Calu3 (cell line): ENCODE data around the gene PTGES3L. TPM values are rescaled to one million over a fixed set of nuclear protein-coding genes. Genes with fewer than 3 reads are reported as not detected.
A peak's percentile ranks its signal among the peaks of the same experiment; 100 is the strongest.

Experiments
- BruUV-seq: library from RNA; stranded (reverse); fragments of 400-500 nt; replicated peaks from 2 replicates; lab custom pipeline; 2021; lab: Mats Ljungman, UMichigan
- CTCF ChIA-PET: fragments of 300-600 bp; sonication (Branson Sonifier 250); formaldehyde crosslinking; loops from one replicate; lab custom pipeline; 2022; ENCODE audit warnings: antibody characterized with exemption; lab: Charles Lee
- DNase-seq: peaks from one replicate; pipeline ENCODE4 v3.0.0; 2022
- H3K27ac Mint-ChIP-seq: one replicate; pipeline ENCODE4 v1.8.0; 2022; ENCODE audit warnings: mixed read lengths; ENCODE audit not compliant: unreplicated experiment
- H3K27me3 Mint-ChIP-seq: one replicate; pipeline ENCODE4 v1.8.0; 2022; ENCODE audit warnings: mixed read lengths; ENCODE audit not compliant: unreplicated experiment
- H3K36me3 Mint-ChIP-seq: one replicate; pipeline ENCODE4 v1.8.0; 2022; ENCODE audit warnings: mild to moderate bottlenecking, moderate library complexity, mixed read lengths; ENCODE audit not compliant: insufficient read depth, unreplicated experiment
- H3K4me1 Mint-ChIP-seq: one replicate; pipeline ENCODE4 v1.8.0; 2022; ENCODE audit warnings: mild to moderate bottlenecking, low read depth, mixed read lengths; ENCODE audit not compliant: unreplicated experiment
- H3K4me3 Mint-ChIP-seq: one replicate; pipeline ENCODE4 v1.8.0; 2022; ENCODE audit warnings: mild to moderate bottlenecking, low read depth, moderate library complexity, mixed read lengths; ENCODE audit not compliant: unreplicated experiment
- H3K9me3 Mint-ChIP-seq: one replicate; pipeline ENCODE4 v1.8.0; 2022; ENCODE audit warnings: low read depth, mixed read lengths; ENCODE audit not compliant: unreplicated experiment
- intact Hi-C: fragments of 100-400 bp; cut with micrococcal nuclease; formaldehyde crosslinking; loops from one replicate; pipeline ENCODE4 v1.10.0; 2022; ENCODE audit not compliant: unreplicated experiment
- total RNA-seq: library from RNA; stranded (reverse); gene quantifications from 2 replicates; pipeline ENCODE4 v1.2.3, GENCODE V29; 2022
- TF ChIP-seq, protein P1 (sequence below): fragments of 200-600 bp; IDR thresholded peaks from one replicate; pipeline ENCODE4 v1.8.0; 2022; ENCODE audit warnings: antibody characterized with exemption; ENCODE audit not compliant: unreplicated experiment

PTGES3L gene
- total RNA-seq, 1 experiment from 2014 or later = 2.1 TPM

DNA sequence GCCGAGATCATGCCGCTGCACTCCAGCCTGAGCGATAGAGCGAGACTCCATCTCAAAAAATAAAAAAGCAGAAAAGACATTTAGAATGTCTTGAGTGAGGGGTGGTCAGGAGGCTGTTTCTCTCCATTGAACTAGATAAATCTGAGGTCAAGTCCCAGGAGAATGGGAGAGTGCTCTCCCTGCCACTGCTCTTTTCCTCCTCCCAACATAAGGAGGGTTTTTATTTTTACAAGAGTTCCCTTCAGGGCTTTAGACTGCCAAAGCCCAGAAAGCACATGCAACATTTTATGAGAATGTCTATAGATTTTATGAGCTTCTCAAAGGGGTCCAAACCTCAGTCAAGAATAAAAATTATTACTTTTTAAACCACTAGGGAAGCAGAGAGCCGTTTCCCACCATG, 46.7 kb upstream of the PTGES3L start:
- DNase-seq = no peak
- Mint-ChIP-seq H3K27ac (no peak overlapping the region), H3K9me3 (no peaks in the 10 kb centered on the region), H3K36me3 (peaks cover 27% of the 10 kb centered on the region), H3K4me3 (no peak overlapping the region), H3K27me3 (peaks cover 43% of the 10 kb centered on the region), H3K4me1 (peaks cover 10% of the 10 kb centered on the region)
- intact Hi-C loops = loop anchor here (10.0 kb wide), 1 partner anchor 318 kb away; no protein-coding TSS in a partner anchor
- TF ChIP-seq, protein P1, sequence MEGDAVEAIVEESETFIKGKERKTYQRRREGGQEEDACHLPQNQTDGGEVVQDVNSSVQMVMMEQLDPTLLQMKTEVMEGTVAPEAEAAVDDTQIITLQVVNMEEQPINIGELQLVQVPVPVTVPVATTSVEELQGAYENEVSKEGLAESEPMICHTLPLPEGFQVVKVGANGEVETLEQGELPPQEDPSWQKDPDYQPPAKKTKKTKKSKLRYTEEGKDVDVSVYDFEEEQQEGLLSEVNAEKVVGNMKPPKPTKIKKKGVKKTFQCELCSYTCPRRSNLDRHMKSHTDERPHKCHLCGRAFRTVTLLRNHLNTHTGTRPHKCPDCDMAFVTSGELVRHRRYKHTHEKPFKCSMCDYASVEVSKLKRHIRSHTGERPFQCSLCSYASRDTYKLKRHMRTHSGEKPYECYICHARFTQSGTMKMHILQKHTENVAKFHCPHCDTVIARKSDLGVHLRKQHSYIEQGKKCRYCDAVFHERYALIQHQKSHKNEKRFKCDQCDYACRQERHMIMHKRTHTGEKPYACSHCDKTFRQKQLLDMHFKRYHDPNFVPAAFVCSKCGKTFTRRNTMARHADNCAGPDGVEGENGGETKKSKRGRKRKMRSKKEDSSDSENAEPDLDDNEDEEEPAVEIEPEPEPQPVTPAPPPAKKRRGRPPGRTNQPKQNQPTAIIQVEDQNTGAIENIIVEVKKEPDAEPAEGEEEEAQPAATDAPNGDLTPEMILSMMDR = no peak
- no TSS peak for BruUV-seq
- CTCF ChIA-PET = interaction anchor here (1.5 kb wide), 1 partner anchor 103 kb away, joined by 4 read pairs; no protein-coding TSS in a partner anchor

DNA sequence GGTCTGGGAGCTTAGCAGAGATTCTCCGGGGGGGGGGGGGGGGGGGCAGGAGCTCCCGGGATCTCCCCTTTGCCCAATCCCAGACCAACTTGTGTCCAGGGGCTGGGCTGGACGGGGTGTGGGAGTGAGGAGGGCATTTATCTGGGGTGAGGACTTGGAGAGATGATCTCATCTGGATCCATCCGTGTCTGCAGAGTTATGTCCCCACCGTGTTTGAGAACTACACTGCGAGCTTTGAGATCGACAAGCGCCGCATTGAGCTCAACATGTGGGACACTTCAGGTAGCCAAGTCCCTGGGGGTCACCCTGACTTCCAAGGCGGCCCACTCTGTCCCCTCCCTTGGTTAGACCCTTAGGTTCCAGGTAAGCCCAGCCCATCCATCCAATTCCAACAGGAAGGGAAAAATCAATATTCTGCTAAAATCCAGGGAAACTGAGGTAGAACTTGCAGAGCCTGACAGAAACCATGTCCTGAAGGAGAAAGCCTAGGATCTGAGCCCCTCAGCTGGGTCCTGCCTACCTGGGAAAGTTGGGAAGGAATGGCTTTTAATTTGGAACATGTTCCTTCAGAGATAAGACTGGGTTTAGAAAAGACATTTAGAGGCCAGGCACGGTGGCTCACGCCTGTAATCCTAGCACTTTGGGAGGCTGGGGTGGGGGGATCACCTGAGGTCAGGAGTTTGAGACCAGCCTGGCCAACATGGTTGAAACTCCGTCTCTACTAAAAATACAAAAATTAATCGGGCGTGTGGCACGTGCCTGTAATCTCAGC, 46.1 kb upstream of the PTGES3L start:
- H3K9me3 Mint-ChIP-seq = no peaks in the 10 kb centered on the region
- TF ChIP-seq, protein P1 = no peak
- BruUV-seq = no TSS peak
- CTCF ChIA-PET = interaction anchor here (0.6 to 1.5 kb wide), 2 partner anchors 103 to 307 kb away, joined by 4 to 5 read pairs; no protein-coding TSS in a partner anchor
- H3K27ac Mint-ChIP-seq = no peak overlapping the region
- H3K36me3 Mint-ChIP-seq = peaks cover 34% of the 10 kb centered on the region
- H3K27me3 Mint-ChIP-seq = peaks cover 43% of the 10 kb centered on the region
- intact Hi-C loops = loop anchor here (2.0 to 10.0 kb wide), 2 partner anchors 103 to 319 kb away; no protein-coding TSS in a partner anchor
- no peak for DNase-seq
- H3K4me3 Mint-ChIP-seq = peak overlapping the region; percentile 79
- H3K4me1 Mint-ChIP-seq = peaks cover 10% of the 10 kb centered on the region

DNA sequence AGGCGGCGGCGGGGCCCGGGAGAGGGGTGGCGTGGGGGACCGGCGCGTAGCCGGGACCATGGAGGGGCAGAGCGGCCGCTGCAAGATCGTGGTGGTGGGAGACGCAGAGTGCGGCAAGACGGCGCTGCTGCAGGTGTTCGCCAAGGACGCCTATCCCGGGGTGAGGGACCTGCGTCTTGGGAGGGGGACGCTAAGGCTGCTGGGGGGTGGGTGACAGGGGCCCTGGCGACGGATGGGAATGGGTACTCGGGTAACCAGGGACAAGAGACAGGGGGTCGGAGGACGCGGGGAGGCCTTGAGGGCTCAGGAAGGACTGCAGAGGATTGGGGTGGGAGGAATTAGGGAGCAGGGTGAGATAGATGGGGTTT, 45.4 kb upstream of the PTGES3L start:
- Mint-ChIP-seq H3K4me1 (peaks cover 16% of the 10 kb centered on the region), H3K27me3 (peaks cover 43% of the 10 kb centered on the region), H3K4me3 (peak overlapping the region; percentile 79), H3K27ac (no peak overlapping the region), H3K9me3 (no peaks in the 10 kb centered on the region), H3K36me3 (peaks cover 40% of the 10 kb centered on the region)
- DNase-seq = no peak
- BruUV-seq = no TSS peak
- CTCF ChIA-PET = interaction anchor here (0.6 to 1.8 kb wide), 3 partner anchors 104 to 308 kb away, joined by 4 to 28 read pairs (median 5); no protein-coding TSS in a partner anchor
- intact Hi-C loops = loop anchor here (2.0 to 10.0 kb wide), 2 partner anchors 104 to 320 kb away; no protein-coding TSS in a partner anchor
- TF ChIP-seq, protein P1 = no peak

DNA sequence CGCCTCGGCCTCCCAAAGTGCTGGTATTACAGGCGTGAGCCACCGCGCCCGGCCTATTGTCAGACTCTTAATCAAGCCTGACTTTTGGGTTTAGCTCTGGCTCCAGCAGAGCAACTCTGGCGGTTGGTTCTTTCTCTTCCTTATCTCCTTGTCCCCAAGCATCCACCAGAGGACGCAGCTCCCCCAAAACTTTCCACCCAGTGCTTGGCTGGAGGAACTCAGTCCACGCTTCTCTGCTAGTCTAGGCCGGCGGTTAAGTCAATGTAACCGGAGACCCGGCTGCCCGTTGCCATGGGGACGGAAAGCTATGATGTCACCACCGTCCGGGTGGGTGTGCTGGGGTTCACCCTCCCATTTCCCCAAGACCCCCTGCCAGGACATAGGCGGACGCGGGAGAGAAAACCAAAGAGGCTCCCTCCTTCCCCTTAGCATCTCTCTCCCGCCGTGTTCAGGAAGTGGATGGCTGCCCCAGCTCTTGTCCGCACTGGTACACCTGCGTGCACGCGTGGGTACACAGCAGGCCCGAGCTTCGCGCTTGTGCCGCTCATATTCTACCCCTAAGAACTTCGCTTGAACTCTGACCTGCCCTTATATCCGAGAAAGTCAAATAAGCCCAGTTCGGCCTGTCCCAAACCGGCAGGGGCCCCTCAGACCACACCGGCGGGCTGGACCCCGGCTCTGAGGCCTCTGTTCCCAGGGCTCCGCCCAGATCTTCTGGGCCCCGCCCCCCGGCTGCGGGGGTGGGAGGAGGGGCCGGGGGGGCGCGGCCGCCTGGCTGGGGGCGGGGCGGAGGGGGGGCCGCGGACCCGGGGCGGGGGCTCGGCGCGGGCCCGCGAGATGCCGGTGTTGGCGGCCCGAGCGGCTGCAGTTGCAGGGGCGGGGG, 44.8 kb upstream of the PTGES3L start, which contains the start of gene RND2:
RND2 (plus strand) TSS at position 825 of the 883 bp plus-strand sequence. CDS start 117 bp downstream, outside the sequence.
- Mint-ChIP-seq H3K27ac (peak within 1 kb of the TSS; percentile 89), H3K27me3 (peaks cover 43% of the 10 kb centered on the region), H3K36me3 (peaks cover 47% of the 10 kb centered on the region), H3K9me3 (no peaks in the 10 kb centered on the region), H3K4me3 (peak within 1 kb of the TSS; percentile 79), H3K4me1 (peaks cover 22% of the 10 kb centered on the region)
- CTCF ChIA-PET = interaction anchor here (0.6 to 1.8 kb wide), 10 partner anchors 10 to 364 kb away, joined by 3 to 28 read pairs (median 6); partner anchors contain the start of genes BRCA1 and RPL27
- TF ChIP-seq, protein P1 = peak; percentile 37
- peak; percentile 94 for DNase-seq
- intact Hi-C loops = loop anchor here (2.0 to 10.0 kb wide), 3 partner anchors 104 to 320 kb away; partner anchors contain the start of gene NBR1
- no TSS peak for BruUV-seq
